H9 (cell line): ENCODE measurements around the gene DXO. TPM values are rescaled to one million over a fixed set of nuclear protein-coding genes. Genes with fewer than 3 reads are reported as not detected.
"Not testable (repeated sequence)": the region's sequence is repeated elsewhere in the genome, so short reads cannot be mapped to it uniquely, and the experiment has no call there.

Source experiments
- DNase-seq: peaks from one replicate; pipeline ENCODE4 v3.0.0-alpha.2; 2017
- H2AFZ ChIP-seq: one replicate; pipeline ENCODE4 v1.6.1; 2013; ENCODE audit warnings: mild to moderate bottlenecking, low read length, control low read depth, moderate library complexity
- H2AK5ac ChIP-seq: 2 replicates; pipeline ENCODE4 v1.6.1; 2013; ENCODE audit warnings: low read length, control low read depth, mixed read lengths; ENCODE audit not compliant: insufficient read length
- H2BK120ac ChIP-seq: one replicate; pipeline ENCODE4 v1.6.1; 2013; ENCODE audit warnings: low read depth, mild to moderate bottlenecking, low read length, control low read depth, inconsistent platforms; ENCODE audit not compliant: poor library complexity, severe bottlenecking
- H2BK12ac ChIP-seq: 2 replicates; pipeline ENCODE4 v1.6.1; 2013; ENCODE audit warnings: low read length, control low read depth, mixed read lengths, low read depth; ENCODE audit not compliant: insufficient read length
- H2BK15ac ChIP-seq: 2 replicates; pipeline ENCODE4 v1.6.1; 2013; ENCODE audit warnings: low read depth, low read length, control low read depth
- H2BK20ac ChIP-seq: one replicate; pipeline ENCODE4 v1.6.1; 2013; ENCODE audit warnings: low read depth, mild to moderate bottlenecking, low read length, control low read depth, inconsistent platforms; ENCODE audit not compliant: poor library complexity, severe bottlenecking
- H2BK5ac ChIP-seq: 2 replicates; pipeline ENCODE4 v1.6.1; 2013; ENCODE audit warnings: low read length, control low read depth, mixed read lengths; ENCODE audit not compliant: insufficient read length
- H3K14ac ChIP-seq: 2 replicates; pipeline ENCODE4 v1.6.1; 2013; ENCODE audit warnings: low read length, control low read depth; ENCODE audit not compliant: insufficient read depth
- H3K18ac ChIP-seq: 2 replicates; pipeline ENCODE4 v1.6.1; 2013; ENCODE audit warnings: low read depth, mild to moderate bottlenecking, mixed read lengths, low read length, control low read depth; ENCODE audit not compliant: insufficient read length
- H3K23ac ChIP-seq: 2 replicates; pipeline ENCODE4 v1.6.1; 2013; ENCODE audit warnings: low read length, control low read depth, mixed read lengths, low read depth; ENCODE audit not compliant: insufficient read length
- H3K23me2 ChIP-seq: 2 replicates; pipeline ENCODE4 v1.6.1; 2013; ENCODE audit warnings: low read depth, mild to moderate bottlenecking, mixed read lengths, low read length, control low read depth; ENCODE audit not compliant: insufficient read length, poor library complexity, severe bottlenecking
- H3K27ac ChIP-seq: 2 replicates; pipeline ENCODE4 v1.5.1; 2013; ENCODE audit warnings: low read length, control low read depth, mixed read lengths, low read depth; ENCODE audit not compliant: insufficient read length
- H3K27me3 ChIP-seq: 2 replicates; pipeline ENCODE4 v1.6.1; 2013; ENCODE audit warnings: low read length, control low read depth, inconsistent platforms; ENCODE audit not compliant: insufficient read depth
- H3K4ac ChIP-seq: 2 replicates; pipeline ENCODE4 v1.6.1; 2013; ENCODE audit warnings: low read depth, mild to moderate bottlenecking, control low read depth, inconsistent platforms, low read length, moderate library complexity
- H3K4me1 ChIP-seq: 2 replicates; pipeline ENCODE4 v1.6.1; 2013; ENCODE audit warnings: low read length, control low read depth, inconsistent platforms; ENCODE audit not compliant: insufficient read depth
- H3K4me2 ChIP-seq: 2 replicates; pipeline ENCODE4 v1.6.1; 2013; ENCODE audit warnings: low read length, control low read depth, mixed read lengths; ENCODE audit not compliant: insufficient read length, insufficient read depth
- H3K56ac ChIP-seq: 2 replicates; pipeline ENCODE4 v1.6.1; 2013; ENCODE audit warnings: low read depth, mild to moderate bottlenecking, mixed read lengths, low read length, control low read depth; ENCODE audit not compliant: insufficient read length
- H3K79me1 ChIP-seq: 2 replicates; pipeline ENCODE4 v1.6.1; 2013; ENCODE audit warnings: low read depth, mild to moderate bottlenecking, moderate library complexity, low read length, control low read depth, inconsistent platforms; ENCODE audit not compliant: insufficient read depth, poor library complexity, severe bottlenecking
- H3K79me2 ChIP-seq: 2 replicates; pipeline ENCODE4 v1.6.1; 2013; ENCODE audit warnings: low read length, control low read depth, inconsistent platforms; ENCODE audit not compliant: insufficient read depth
- H3K9ac ChIP-seq: 2 replicates; pipeline ENCODE4 v1.6.1; 2013; ENCODE audit warnings: low read length, control low read depth, mixed read lengths; ENCODE audit not compliant: insufficient read length; ENCODE audit errors: extremely low read depth
- H3K9me3 ChIP-seq: one replicate; pipeline ENCODE4 v1.6.1; 2013; ENCODE audit warnings: low read depth, low read length, inconsistent platforms; ENCODE audit not compliant: control insufficient read depth
- H3T11ph ChIP-seq: one replicate; pipeline ENCODE4 v1.6.1; 2013; ENCODE audit warnings: mild to moderate bottlenecking, low read length, control low read depth, inconsistent platforms
- H4K20me1 ChIP-seq: one replicate; pipeline ENCODE4 v1.6.1; 2013; ENCODE audit not compliant: control insufficient read depth, insufficient read length, insufficient read depth
- H4K5ac ChIP-seq: 2 replicates; pipeline ENCODE4 v1.6.1; 2013; ENCODE audit warnings: low read depth, mild to moderate bottlenecking, mixed read lengths, low read length, control low read depth; ENCODE audit not compliant: insufficient read length
- H4K8ac ChIP-seq: replicated peaks from 2 replicates; pipeline ENCODE4 v1.6.1; 2013; ENCODE audit warnings: low read length, control low read depth, mixed read lengths, low read depth; ENCODE audit not compliant: insufficient read length
- H4K91ac ChIP-seq: 2 replicates; pipeline ENCODE4 v1.6.1; 2013; ENCODE audit warnings: low read depth, mild to moderate bottlenecking, moderate library complexity, mixed read lengths, low read length, control low read depth; ENCODE audit not compliant: insufficient read length
- H3K27ac Mint-ChIP-seq, 3 experiments: 2 replicates in 2 of 3; 3 replicates in 1 of 3; pipeline ENCODE4 v1.8.0; 2020 to 2021; ENCODE audit warnings: mixed read lengths in 3 of 3, mild to moderate bottlenecking in 1 of 3, moderate library complexity in 1 of 3
- H3K27me3 Mint-ChIP-seq: 2 replicates; pipeline ENCODE4 v1.8.0; 2021; ENCODE audit warnings: low read depth, mild to moderate bottlenecking, moderate library complexity, mixed read lengths
- H3K36me3 Mint-ChIP-seq, 3 experiments: 2 replicates in 2 of 3; 3 replicates in 1 of 3; pipeline ENCODE4 v1.8.0; 2020 to 2021; ENCODE audit warnings: low read depth in 3 of 3, mixed read lengths in 3 of 3; ENCODE audit not compliant: insufficient read depth in 1 of 3
- H3K4me1 Mint-ChIP-seq, 2 experiments: 2 replicates each; pipeline ENCODE4 v1.8.0; 2020; ENCODE audit warnings: mixed read lengths in 2 of 2
- H3K4me3 Mint-ChIP-seq, 2 experiments: 2 replicates in 1 of 2; 3 replicates in 1 of 2; pipeline ENCODE4 v1.8.0; 2020 to 2021; ENCODE audit warnings: mild to moderate bottlenecking in 2 of 2, mixed read lengths in 2 of 2, moderate library complexity in 1 of 2
- H3K9me3 Mint-ChIP-seq, 2 experiments: 2 replicates in 1 of 2; 3 replicates in 1 of 2; pipeline ENCODE4 v1.8.0; 2020; ENCODE audit warnings: mild to moderate bottlenecking in 2 of 2, mixed read lengths in 2 of 2, moderate library complexity in 1 of 2
- WGBS: extraction: QIAGEN DNeasy Blood & Tissue Kit; methylation state at CpG from one replicate; pipeline ENCODE4 v1.1.7; 2013; ENCODE audit warnings: missing lambda C conversion rate, low lambda C conversion rate, mixed read lengths; ENCODE audit not compliant: insufficient read length; ENCODE audit errors: extremely low coverage; 5-methylcytosine and 5-hydroxymethylcytosine counted together
- total RNA-seq: library from RNA; stranded (reverse); gene quantifications from 2 replicates; pipeline ENCODE4 v1.2.1, GENCODE V29; 2021

DXO gene
- total RNA-seq, 1 experiment from 2014 or later: 21.6 TPM

GRCh38 chr6:32008616-32009015, 36.7 kb upstream of the DXO start:
- not testable (repeated sequence) for H3K27me3 Mint-ChIP-seq

DNA sequence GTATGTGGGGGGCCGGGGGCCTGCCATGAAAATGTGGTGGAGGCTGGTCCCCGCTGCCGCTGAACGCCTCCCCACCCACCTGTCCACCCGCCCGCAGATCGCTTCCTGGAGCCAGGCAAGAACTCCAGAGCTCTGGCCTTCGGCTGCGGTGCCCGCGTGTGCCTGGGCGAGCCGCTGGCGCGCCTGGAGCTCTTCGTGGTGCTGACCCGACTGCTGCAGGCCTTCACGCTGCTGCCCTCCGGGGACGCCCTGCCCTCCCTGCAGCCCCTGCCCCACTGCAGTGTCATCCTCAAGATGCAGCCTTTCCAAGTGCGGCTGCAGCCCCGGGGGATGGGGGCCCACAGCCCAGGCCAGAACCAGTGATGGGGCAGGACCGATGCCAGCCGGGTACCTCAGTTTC, 36.1 kb upstream of the DXO start:
- no CpG with 5 or more reads among the region's 24 CpGs for WGBS
- not testable (repeated sequence) for H3K36me3 Mint-ChIP-seq, H3K27ac Mint-ChIP-seq

More at GRCh38 chr6:32008616-32009015, 36.7 kb upstream of the DXO start:
- H3K23ac ChIP-seq, H4K5ac ChIP-seq, H2AFZ ChIP-seq, H3T11ph ChIP-seq, H3K14ac ChIP-seq, H3K4me1 Mint-ChIP-seq, H2BK12ac ChIP-seq, H3K18ac ChIP-seq, H3K27ac ChIP-seq, H3K4me2 ChIP-seq, H3K27ac Mint-ChIP-seq, H3K9ac ChIP-seq, H2BK5ac ChIP-seq, H2AK5ac ChIP-seq, H2BK15ac ChIP-seq, DNase-seq, H3K79me2 ChIP-seq, H4K20me1 ChIP-seq, H2BK20ac ChIP-seq, H3K27me3 ChIP-seq, H4K8ac ChIP-seq, H4K91ac ChIP-seq, H3K9me3 ChIP-seq, H3K79me1 ChIP-seq, H3K36me3 Mint-ChIP-seq, H3K23me2 ChIP-seq, H3K4me3 Mint-ChIP-seq, H3K4me1 ChIP-seq, H2BK120ac ChIP-seq, H3K9me3 Mint-ChIP-seq, H3K4ac ChIP-seq, H3K56ac ChIP-seq: not testable (repeated sequence)
- no CpG with 5 or more reads among the region's 12 CpGs for WGBS

More for the DNA sequence above, 36.1 kb upstream of the DXO start:
- H3K4me2 ChIP-seq, DNase-seq, H3K9me3 ChIP-seq, H2BK5ac ChIP-seq, H3K14ac ChIP-seq, H4K5ac ChIP-seq, H2BK15ac ChIP-seq, H2BK12ac ChIP-seq, H4K91ac ChIP-seq, H2AK5ac ChIP-seq, H3K56ac ChIP-seq, H4K20me1 ChIP-seq, H3K18ac ChIP-seq, H2BK20ac ChIP-seq, H3K9ac ChIP-seq, H3K4ac ChIP-seq, H4K8ac ChIP-seq, H3K9me3 Mint-ChIP-seq, H3K4me1 ChIP-seq, H3T11ph ChIP-seq, H3K23me2 ChIP-seq, H3K4me1 Mint-ChIP-seq, H3K27ac ChIP-seq, H3K23ac ChIP-seq, H2AFZ ChIP-seq, H3K79me1 ChIP-seq, H3K79me2 ChIP-seq, H3K4me3 Mint-ChIP-seq, H3K27me3 ChIP-seq, H2BK120ac ChIP-seq, H3K27me3 Mint-ChIP-seq: not testable (repeated sequence)
